ENCODE measurements around the gene USP32. TPM values are rescaled to one million over a fixed set of nuclear protein-coding genes. Genes with fewer than 3 reads are reported as not detected.
A peak's percentile ranks its signal among the peaks of the same experiment; 100 is the strongest.

Gene USP32
- total RNA-seq, 1 experiment from 2014 or later: 31.4 TPM

DNA sequence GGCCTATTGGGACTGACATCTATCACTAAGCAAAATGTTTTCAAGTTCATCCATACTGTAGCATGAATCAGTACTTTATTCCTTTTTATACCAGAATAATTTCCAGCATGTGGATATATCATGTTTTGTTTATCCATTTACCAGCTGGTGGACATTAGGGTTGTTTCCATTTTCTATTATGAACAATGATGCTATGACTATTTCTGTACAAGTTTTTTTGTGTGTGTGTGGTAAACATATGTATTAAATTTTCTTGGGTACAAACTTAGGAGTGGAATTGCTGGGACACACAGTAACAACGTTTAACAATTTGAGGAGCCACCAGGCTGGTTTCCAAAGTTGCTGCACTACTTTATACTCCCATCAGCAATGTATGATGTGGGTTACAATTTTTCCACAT lies 91.0 kb downstream of the USP32 start:
- no peak for DNase-seq (ENCODE audit: low read depth)

DNA sequence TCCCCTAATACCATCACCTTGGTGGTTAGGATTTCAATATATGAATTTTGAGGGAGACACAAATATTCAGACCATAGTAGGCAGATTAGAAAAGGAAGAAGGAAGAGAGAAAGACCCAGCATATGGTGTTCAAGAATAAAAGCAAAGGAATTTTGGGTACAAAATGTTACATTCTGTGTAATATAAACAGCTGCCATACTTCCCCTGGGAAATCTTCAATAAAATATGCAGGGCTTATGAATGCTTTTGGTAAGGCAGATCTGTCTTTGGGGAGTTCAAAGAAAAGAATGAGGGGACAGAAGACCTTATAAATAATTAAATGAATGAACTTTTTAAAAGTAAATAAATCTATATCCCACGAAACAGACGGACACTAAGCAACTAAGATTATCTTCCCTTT lies 91.9 kb downstream of the USP32 start:
- no peak for DNase-seq (ENCODE audit: low read depth)

DNA sequence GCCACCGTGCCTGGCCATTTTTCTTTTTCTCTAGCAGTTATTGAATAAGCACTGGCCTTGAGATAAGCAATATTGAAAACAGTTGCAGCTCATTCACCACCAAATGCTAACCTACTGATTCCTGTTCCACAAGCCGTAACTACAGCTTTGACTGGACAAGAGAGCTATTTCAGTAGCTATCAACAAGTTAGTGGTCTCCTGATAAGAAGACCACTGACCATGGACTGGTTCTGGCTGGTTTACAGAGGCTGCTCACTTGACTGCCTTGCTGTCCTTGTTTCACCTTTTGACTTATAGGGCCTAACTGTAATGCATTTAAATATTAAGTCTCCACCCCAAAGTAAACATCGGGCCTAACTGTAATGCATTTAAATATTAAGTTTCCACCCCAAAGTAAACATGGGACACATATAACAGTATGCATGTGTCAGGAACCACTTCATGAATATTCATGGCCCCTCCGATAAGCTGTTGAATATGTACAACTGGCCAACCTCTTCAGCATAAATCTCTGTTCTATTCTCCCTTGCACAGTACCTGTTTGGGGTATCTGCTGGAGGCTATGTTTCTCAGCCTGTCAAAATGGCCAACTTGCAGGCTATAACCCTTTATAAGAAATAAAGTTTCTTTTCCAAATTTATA lies 94.1 kb downstream of the USP32 start:
- no peak for DNase-seq (ENCODE audit: low read depth)

DNA sequence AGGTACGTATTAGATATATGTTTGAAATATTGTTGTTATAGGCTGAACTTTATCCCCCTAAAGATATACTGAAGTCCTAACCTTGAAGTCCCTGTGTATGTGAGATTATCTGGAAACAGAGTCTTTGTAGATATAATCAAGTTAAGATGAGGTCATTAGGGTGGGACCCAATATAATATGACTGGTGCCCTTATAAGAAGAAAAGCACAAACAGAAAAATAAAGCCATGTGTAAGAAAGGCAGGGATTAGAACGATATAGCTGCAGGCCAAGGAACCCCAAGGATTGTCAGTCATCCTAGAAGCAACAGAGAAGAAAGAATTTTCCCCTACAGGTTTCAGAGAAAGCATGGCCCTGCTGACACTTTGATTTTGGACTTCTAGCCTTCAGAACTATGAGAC lies 95.8 kb downstream of the USP32 start:
- DNase-seq (ENCODE audit: low read depth): no peak

DNA sequence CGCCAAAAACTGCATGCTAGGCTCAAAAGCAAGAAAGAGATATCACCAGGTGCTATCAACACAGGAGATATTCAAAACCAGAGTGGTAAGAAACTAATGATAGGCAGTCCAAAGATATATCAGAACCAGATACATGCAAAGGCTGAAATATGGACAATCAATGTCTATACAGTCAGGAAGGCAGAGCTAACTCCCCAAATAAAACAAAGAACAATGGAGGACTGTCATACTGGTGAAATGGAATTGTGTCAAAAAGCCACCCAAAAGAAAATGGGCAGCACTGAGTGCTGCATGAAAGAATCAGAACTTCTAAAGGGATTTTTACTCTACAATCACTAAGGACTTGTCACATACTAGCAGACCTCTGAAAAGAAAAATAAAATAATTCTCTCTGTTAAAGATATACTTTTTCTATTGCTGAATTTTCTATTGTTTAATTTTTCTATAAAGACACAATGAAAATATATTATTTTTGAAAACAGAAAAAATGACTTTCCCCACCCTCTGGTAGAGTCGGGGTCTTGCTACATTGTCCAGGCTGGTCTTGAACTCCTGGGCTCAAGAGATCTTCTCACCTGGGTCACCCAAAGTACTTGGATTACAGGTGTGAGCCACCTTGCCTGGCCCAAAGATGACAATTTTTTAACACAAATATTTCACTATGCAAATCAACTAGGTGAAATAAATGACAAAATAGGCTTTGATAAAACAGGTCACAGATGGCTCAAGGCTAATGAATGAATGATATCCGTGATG lies 98.2 kb downstream of the USP32 start:
- no peak for DNase-seq (ENCODE audit: low read depth)

DNA sequence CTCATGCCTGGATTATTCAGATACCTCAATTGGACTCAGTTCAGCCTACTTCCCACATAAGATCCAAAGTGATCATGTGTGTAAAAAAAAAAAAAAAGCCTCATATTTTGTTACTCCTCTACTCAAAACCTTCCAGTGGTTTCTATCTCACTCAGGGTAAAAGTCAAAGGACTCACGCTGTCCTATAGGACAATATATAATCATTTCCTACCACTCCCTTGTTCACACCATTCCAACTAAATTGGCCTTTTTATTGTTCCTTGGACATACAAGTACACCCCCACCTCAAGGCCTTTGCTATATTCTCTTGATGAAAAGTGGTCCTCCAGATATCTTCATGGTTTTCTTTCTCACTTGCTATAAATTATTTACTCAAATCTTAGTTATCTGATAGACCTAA lies 99.2 kb downstream of the USP32 start:
- DNase-seq (ENCODE audit: low read depth): no peak

DNA sequence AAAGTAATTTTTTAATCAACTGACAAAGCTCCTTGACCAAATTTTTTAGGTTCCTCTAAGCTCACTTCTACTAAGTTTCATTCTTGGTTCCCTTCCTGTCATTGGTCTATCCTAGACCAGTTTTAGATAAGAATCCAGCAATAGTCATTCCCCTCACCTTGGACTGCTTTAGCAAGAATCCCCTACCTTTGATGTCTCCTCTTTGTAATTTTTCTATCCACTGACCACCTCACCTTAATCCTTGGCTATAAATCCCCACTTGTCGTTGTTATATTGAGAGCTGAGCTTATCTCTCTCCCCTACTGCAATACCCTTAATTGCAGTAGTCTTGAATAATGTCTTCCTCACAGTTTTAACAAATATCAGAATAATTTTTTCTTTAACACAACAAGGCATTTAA lies 107.2 kb downstream of the USP32 start:
- no peak for DNase-seq (ENCODE audit: low read depth)

DNA sequence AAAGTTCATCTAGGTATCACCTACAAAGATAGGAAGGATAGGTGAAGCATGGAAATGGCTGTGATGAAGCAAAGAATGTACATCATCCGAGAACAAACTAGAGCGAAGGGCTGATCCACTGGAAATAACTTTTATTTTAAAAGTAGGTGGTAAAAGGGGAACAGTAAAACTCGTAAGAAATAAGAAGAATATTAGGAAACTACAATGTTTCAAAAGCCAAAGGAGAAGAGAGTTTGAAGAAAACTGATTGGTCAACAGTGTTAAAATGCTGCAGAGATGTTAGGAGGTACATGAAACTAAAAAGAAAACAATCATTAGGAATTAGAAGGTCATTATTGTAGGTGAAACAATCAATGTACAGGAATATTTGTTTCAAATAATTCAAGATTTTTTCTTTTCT lies 108.1 kb downstream of the USP32 start:
- DNase-seq (ENCODE audit: low read depth): no peak

DNA sequence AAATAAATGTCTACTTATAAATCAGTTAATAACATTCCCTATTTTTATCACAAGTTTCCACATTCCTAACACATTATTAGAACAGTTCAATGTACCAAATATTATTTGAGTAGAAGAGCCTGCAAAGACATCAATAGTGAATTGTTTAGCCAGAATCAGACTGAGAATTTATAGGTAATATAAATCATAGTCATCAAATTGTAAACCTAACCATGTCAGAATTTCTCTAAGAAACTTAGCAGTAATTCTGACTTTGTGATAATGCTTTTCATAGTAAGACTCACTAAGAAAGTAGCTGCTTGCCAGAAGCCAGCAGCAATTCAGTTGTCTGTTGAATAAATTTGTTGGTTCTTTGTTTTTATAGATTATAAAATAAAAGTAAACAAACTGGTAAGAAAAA lies 111.3 kb downstream of the USP32 start:
- DNase-seq (ENCODE audit: low read depth): no peak

DNA sequence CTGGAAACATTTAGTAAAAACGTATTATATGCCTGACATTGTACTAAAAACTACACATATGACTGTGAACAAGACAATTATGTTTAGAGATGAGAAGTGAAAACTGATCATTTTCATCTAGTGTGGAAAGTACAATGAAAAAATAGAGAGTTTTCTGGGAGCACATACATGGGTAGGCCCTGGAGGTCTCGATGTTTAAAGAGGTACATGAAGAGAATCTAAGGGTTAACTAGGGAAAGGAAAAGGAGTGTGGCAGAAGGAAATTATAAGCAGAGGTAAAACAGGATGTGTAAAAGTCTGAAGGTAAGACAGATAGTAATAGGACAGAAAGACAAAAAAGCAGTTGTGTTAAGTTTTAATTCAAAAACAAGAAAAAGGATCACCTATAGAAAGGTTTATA lies 113.7 kb downstream of the USP32 start:
- no peak for DNase-seq (ENCODE audit: low read depth)

DNA sequence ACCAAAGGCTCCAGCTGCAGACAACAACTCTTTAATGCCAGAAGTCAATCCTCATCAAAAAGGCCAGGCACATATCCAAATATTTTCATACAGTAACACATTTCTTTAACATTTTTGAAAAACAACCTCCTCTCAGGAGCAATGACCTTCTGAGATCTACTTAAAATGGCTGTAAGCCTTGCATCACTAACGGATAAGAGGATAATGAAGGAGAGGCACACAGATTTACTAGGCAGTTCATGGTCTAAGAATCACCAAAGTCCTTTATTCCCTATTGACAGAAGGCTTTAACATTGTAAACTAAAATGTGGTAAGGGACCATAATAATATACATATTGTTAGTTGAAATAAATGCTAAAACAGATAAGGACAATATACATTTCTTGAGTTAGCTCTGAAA lies 114.7 kb downstream of the USP32 start:
- no peak for DNase-seq (ENCODE audit: low read depth)

DNA sequence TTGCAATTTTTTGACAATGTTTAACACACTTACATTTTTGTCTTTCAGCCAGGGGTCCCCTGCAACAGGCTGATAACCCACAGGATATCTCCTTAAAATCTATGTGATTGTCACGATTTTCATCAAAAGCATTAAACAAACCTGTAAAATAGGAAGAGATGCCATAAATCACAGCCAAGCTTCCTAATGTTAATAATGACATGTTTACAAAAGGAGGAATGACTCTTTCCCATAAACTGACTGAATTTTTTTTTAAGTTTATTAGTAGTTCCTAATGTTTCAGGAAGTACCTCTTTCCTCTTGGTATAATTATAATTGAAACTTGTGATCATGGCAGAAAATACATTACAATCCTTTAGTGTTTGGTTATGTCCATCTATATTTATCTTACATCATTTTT lies 122.5 kb downstream of the USP32 start:
- peak; percentile 52 for DNase-seq (ENCODE audit: low read depth)

DNA sequence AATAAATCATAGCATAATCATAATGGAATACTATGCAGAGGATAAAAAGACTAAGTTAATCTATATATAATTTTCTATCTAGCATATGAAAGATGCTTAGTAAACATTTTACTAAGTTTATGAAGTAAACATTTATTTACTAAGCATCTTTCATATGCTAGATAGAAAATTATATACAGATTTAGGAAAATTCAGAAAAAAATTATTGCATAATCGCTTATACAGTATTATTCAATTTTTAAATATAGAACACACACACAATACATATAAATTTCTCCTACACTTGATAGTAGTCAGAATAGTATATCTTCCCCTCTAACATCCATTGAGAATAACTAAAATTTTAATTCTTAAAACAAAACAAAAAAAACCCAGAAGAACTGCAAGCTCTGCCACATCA lies 131.4 kb downstream of the USP32 start:
- DNase-seq (ENCODE audit: low read depth): no peak

DNA sequence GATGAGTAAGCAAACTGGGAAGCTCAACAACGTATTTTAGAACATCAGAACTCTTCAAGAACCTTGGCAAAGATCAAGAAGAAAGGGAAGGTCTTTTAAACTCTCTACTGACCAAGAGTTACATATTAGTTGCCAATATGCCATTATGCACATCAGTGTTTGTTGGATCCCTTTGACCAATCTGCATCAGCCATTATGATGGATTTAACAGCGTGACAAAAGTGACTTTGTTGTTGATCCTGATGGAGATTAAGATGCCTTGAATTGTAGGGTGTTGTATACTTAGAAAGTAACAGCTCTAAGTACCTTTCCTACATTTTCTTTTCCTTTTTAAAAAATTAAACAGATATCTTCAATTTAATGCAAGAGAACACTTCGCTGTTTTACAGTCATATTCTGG lies 133.6 kb downstream of the USP32 start:
- DNase-seq (ENCODE audit: low read depth): no peak

DNA sequence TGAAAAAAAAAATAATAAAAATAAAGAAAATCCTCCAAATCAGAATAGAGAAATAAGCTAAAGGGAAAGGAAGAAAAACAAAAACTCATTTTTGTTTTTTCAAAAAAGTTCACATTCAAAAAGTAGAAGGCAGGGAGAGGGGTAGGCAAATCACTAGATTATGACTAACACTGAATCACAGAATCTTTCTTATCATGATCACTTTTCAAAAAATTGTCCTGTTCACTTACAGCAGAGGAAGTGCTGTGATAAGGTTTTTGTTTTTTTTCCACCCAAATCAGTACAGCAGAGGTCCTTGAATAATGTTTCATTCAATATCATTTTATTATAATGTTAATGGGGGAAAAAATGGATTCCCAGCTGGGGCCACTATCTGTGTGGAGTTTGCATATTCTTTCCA lies 135.8 kb downstream of the USP32 start:
- no peak for DNase-seq (ENCODE audit: low read depth)

DNA sequence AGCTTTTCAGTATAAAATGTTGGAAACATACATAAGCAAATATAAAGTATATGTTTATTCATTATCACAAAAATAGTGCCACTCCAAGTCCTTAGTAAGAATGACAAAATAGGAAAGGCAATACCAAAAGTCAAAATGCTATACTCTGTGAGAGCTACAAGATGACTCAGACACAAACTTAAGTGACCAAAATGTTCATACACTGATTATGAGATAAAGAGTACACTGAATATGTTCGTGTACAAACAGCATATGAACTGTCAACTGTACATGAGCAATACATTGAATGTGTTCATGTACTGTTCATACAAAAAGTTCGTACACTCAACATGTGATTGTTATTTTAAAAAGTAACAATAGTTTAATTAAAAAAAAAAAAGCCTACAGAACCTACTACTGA lies 138.9 kb downstream of the USP32 start:
- peak; percentile 14 for DNase-seq (ENCODE audit: low read depth)

DNA sequence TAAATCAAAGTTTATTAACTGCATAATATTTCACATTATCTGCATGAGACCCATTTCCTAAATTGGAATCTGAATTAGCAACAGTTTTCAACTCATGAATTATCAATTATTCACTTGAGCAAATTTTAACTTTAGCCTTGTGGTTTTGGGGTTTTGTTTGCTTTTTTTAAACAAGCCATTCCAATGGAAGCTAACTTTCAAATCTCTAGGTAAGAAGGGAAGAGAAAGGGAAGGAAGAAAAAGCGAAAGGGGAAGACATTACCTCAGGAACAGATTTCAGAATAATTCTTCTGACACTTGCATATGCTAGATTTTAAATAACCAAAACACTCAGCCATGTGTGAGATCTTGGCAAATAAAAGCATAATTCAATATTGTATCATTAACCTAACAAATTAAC lies 139.5 kb downstream of the USP32 start:
- DNase-seq (ENCODE audit: low read depth): no peak

DNA sequence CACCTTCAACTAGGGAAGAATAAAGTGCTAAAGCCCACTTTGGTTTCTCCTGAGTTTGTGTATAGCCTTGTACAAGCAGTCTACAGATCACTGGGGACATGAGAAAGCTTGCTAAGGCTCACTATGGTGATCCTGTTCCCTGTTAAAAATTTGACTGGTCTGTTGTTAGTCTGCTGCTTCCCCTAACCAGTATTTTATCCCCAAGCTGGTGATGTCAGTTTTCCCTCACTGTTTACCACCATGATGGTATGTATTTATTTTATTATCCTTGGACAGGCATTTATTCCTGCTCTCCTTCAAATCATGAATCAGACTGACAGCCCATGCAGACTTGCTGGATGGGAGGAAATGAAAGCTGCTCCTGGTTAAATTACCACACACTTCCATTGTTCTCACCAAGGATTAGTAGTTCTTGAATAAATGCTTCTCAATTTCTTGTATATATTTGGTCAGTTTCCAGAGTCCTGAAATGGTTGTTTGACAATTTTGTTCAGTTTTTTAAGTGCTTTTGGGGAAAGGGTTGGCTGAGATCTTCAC lies 142.6 kb downstream of the USP32 start:
- peak; percentile 17 for DNase-seq (ENCODE audit: low read depth)

DNA sequence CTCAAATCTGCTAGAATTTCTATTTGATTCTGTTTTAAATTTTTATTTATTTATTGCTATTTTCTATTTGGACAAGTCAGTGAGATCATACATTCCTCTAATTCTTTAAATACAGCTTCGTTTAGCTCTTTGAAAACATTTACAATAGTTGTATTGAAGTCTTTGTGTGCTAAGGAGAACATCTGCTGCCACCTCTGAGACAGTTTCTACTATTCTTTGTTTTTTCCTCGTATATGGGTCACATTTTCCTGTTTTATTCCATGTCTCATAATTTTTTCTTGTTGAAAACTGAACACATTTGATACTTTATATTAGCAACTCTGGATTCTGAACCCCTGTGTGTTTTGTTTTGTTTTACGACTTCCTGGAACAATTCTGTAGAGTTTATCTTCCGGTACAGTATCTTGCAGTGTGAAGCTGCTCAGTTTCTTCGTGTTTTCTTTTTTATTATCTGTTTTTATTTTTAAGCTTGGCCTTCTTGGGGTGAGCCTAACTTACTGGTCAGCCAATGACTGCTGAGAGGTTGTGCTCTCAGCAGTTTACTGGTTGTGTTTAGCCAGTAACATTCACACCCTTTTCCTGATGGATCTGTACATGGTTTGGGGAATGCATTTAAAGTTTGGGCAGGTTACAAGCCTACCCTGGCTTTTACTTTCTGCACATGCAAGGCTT lies 143.2 kb downstream of the USP32 start:
- DNase-seq (ENCODE audit: low read depth): no peak

DNA sequence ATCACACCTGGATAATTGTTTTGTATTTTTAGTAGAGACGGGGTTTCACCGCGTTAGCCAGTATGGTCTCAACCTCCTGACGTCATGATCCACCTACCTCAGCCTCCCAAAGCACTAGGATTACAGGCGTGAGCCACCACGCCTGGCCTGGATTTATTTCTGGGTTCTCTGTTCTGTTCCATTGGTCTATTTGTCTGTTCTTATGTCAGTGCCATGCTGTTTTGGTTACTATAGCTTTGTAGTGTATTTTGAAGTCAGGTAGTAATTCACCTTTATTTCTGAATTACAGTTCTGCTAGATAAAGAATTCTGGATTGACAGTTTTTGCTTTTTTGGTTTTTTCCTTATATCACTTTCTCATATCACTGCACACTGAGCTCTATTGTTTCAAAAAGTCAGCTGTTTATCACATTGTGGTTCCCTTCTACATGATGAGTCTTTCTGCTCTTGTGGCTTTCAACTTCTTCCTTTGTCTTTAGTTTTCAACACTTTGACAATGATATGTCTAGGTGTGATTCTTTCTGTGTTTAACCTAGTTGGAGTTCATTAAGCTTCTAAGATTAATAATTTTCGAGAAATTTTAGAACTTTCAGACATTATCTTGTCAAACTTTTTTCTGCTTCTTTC lies 144.0 kb downstream of the USP32 start:
- DNase-seq (ENCODE audit: low read depth): no peak

DNA sequence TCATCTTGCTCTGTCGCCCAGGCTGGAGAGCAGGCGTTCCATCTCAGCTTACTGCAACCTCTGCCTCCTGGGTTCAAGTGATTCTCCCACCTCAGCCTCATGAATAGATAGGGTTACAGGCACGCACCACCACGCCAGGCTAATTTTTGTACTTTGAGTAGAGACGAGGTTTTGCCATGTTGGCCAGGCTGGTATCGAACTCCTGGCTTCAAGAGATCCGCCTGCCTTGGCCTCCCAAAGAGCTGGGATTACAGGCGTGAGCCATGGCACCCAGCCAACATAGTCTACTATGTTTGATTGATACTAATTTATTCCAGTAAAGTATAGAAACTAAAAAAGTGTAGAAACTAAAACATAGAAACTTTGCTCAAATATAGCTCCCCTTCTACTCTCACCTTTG lies 147.3 kb downstream of the USP32 start:
- DNase-seq (ENCODE audit: low read depth): no peak

DNA sequence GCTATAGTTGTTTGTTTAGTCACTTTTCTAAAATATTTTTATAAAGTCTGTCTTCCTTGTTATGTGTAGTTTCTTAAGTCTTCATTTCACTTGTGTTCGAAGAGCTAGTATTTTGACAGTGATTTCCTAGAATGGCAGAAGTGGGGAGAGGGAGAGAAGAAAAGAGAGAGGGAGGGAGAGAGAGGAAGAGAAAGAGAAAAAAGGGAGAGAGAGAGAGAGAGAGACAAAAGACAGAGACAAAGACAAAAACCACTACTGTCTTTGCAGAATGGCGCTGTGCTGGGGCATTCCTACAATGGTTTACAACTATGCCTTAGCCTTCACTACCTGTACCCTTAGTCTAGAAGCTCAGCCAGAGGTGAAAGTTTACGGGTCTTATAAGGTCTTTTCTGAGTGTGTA lies 151.6 kb downstream of the USP32 start:
- no peak for DNase-seq (ENCODE audit: low read depth)

DNA sequence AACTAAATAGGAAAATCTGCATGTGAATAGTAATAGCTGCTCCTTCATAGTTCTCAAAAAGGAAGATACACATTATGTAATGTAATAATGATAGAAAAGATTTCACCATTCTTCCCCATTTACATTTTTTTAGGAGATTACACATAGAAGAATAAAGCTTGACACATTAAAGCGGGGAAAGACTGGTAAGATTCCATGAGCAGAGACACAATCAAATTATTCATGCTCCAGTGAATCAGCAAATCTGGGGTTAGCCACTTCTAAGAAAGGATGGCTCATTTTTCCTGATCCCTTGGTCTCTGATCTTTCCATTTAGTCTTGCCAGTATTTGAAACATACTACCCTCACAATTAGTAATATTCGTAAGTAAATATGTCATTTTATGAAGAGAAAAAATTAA lies 160.2 kb downstream of the USP32 start:
- peak; percentile 28 for DNase-seq (ENCODE audit: low read depth)

Data from M059J (cell line).